BJ (cell line): ENCODE results near the gene TNFRSF13B. TPM values are rescaled to one million over a fixed set of nuclear protein-coding genes. Genes with fewer than 3 reads are reported as not detected.
"Not testable (repeated sequence)": the region's sequence is repeated elsewhere in the genome, so short reads cannot be mapped to it uniquely, and the experiment has no call there.

Experiments
- CTCF ChIA-PET: fragments of 350-600 bp; formaldehyde crosslinking; extraction: SDS; loops from one replicate; lab custom pipeline; 2021; ENCODE audit warnings: antibody characterized with exemption, inconsistent platforms; lab: Yijun Ruan, JAX
- POLR2A ChIA-PET: fragments of 300-600 bp; sonication (Branson Sonifier 250); formaldehyde crosslinking; extraction: SDS; loops from one replicate; lab custom pipeline; 2021; ENCODE audit warnings: antibody characterized with exemption; lab: Charles Lee
- DNase-seq: peaks from one replicate; pipeline ENCODE4 v3.0.0-alpha.2; 2011; ENCODE audit warnings: low read depth
- H3K27me3 ChIP-seq: 2 replicates; pipeline ENCODE4 v1.6.0; 2011; ENCODE audit warnings: low read length; ENCODE audit not compliant: control insufficient read depth, insufficient read depth
- H3K36me3 ChIP-seq: 2 replicates; pipeline ENCODE4 v1.5.1; 2011; ENCODE audit warnings: low read length; ENCODE audit not compliant: control insufficient read depth, insufficient read depth
- H3K4me3 ChIP-seq: 2 replicates; pipeline ENCODE4 v1.5.1; 2011; ENCODE audit warnings: low read depth, mild to moderate bottlenecking, control low read depth, low read length
- polyA plus RNA-seq: library from polyadenylated mRNA; depleted of rRNA; stranded (reverse); fragments of >200 nt; gene quantifications from 2 replicates; pipeline ENCODE4 v1.2.3, GENCODE V29; 2011; rRNA removed
- small RNA-seq: library from RNA; depleted of rRNA; stranded (forward); fragments of <200 nt; gene quantifications from one replicate; pipeline ENCODE3, GENCODE V24; 2012; ENCODE audit warnings: low replicate concordance, low read depth; ENCODE audit not compliant: insufficient read length
- TF ChIP-seq, protein P1 (sequence below): IDR thresholded peaks from 2 replicates; pipeline ENCODE4 v1.5.1; 2011; ENCODE audit warnings: low read depth, mild to moderate bottlenecking, control low read depth, inconsistent platforms, low read length, moderate library complexity; ENCODE audit not compliant: insufficient read depth

The TNFRSF13B gene
- polyA plus RNA-seq, 1 experiment, result not detected

DNA sequence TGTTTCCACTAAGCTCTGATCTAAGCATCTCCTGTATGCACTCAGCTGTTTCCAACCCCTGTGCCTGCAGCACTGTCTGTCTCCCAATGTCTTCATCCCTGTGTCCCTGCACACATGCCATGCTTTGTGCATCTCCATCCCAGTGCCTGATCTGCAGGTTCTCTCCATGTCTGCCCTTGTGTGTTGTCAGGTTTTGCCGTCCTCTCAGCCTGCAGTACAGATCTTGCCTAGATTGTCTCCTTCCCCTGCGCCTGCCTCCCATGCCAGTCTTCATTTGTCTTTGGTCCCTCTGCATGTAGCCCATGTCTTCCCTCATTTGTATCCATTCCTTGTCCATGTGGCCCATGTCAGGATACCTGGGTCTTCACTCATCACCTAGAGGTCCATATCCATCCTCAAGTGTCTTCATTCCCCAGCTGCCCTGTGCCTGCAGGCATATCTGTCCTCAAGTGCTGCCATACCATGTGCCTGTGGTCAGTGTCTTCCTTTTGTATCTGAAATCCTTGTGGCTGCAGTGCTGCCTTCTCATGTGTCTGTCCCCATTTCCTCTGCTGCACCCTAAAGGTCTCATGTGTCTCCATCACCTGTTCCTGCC, 71.5 kb downstream of the TNFRSF13B start:
- DNase-seq, result no peak
- no peaks in the 10 kb centered on the region for H3K36me3 ChIP-seq
- ChIA-PET CTCF (no interaction called here), POLR2A (no interaction called here)
- H3K4me3 ChIP-seq, result no peak overlapping the region
- peaks cover 14% of the 10 kb centered on the region for H3K27me3 ChIP-seq
- TF ChIP-seq, protein P1, sequence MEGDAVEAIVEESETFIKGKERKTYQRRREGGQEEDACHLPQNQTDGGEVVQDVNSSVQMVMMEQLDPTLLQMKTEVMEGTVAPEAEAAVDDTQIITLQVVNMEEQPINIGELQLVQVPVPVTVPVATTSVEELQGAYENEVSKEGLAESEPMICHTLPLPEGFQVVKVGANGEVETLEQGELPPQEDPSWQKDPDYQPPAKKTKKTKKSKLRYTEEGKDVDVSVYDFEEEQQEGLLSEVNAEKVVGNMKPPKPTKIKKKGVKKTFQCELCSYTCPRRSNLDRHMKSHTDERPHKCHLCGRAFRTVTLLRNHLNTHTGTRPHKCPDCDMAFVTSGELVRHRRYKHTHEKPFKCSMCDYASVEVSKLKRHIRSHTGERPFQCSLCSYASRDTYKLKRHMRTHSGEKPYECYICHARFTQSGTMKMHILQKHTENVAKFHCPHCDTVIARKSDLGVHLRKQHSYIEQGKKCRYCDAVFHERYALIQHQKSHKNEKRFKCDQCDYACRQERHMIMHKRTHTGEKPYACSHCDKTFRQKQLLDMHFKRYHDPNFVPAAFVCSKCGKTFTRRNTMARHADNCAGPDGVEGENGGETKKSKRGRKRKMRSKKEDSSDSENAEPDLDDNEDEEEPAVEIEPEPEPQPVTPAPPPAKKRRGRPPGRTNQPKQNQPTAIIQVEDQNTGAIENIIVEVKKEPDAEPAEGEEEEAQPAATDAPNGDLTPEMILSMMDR, result no peak

DNA sequence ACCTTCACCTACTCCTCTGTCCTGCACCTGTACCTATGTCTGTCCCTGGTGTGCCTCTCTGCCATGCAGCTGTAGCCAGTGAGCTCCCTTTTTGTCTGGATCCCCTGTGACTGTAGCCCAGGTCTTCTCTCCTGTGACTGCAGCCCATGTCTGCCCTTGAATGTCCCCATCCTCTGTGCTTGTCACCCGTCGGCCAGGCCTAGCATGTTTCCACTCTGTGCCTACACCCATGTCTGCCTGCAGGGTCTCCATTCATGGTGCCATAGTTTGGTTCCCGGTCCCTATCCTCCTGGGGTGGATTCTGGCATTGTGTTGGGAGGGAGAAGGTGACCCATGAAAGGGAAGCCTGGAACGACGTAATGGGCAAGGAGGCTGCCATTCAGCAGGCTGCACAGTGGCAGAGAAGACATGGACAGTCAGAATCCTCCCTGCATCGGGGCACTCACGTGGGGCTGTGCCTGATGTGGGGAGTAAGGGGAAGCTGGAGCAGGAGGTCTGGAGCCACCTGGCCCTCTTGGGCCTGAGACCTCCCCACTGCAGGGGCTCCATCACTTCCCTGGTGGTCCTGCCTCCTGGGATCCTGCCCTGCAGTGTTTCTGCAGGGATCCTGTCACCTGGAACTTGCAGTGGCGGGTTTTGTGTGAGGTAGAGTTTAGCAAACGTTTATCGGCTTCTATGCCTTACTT, 74.6 kb downstream of the TNFRSF13B start:
- H3K27me3 ChIP-seq, result peaks cover 14% of the 10 kb centered on the region
- H3K4me3 ChIP-seq, H3K36me3 ChIP-seq, CTCF ChIA-PET, DNase-seq: not testable (repeated sequence)
- POLR2A ChIA-PET, result interaction anchor here (0.6 kb wide), 1 partner anchor 573 kb away, joined by 3 read pairs; no protein-coding TSS in a partner anchor

DNA sequence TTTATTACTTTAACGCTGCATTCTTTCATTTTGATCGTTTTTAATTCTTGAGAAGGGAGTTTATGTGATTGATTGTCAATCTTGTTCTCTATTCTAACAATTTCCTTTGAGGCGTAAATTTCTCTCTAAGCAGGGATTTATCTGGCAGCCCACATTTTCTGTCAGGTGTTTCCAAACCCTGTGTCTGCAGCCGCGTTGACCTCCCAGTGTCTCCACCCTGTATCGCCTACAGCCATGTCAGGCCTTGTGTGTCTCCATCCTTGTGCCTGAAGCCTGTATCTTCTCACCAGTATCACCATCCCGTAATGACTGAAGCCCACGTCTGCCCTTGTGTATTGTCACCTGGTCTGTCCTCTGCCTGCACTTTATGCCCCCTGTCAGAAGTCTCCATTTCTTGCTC, 75.7 kb downstream of the TNFRSF13B start:
- CTCF ChIA-PET, H3K36me3 ChIP-seq, POLR2A ChIA-PET, DNase-seq, H3K4me3 ChIP-seq: not testable (repeated sequence)
- H3K27me3 ChIP-seq, result peaks cover 12% of the 10 kb centered on the region

DNA sequence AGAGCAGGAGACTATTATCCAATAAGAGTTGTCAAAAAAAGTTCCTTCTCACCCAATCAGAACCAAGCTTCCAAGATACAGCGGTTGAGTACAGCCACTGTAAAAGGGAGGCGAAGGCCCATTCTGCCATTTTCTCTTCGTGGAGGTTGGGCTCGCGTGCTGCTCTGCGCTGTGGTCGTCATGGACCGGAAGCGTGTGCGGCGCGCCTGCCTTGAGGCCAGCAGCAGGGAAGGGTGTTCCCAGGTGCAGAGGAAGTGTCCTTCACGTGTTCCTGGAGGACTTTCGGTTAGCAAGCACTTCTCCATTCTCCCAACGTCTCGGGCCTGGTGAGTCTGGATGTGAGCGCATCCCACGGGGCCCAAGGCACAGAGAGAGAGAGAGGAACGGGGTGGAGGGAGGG, 78.4 kb downstream of the TNFRSF13B start:
- H3K4me3 ChIP-seq, H3K36me3 ChIP-seq, H3K27me3 ChIP-seq, POLR2A ChIA-PET, CTCF ChIA-PET, DNase-seq: not testable (repeated sequence)

DNA sequence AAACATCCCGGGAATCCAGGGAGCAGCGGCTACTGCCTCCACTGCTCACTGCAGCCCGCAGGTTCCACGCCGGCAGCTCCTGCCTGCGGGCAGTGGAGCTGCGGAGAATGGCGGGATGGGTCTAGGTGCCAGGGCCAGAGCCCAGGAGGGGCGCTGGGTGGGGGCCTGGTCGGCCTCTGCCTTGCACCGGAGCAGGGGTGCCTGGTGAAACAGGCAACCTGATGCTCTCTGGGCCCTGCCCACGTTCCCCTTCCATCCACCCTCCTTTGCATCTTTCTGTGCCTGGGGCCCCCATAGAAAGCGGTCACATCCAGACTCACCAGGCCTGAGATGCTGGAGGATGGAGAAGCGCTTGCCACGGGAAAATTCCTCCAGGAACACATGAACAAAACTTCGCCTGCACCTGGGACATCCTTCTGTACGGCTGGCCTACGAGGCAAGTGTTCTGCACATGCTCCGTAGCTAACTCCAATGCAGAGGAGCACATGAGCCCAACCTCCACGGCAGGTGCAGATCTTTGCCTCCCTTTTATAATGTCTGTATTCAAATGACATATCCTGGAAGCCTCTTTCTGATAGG, 79.0 kb downstream of the TNFRSF13B start:
- H3K36me3 ChIP-seq, DNase-seq, POLR2A ChIA-PET, H3K27me3 ChIP-seq, CTCF ChIA-PET, H3K4me3 ChIP-seq: not testable (repeated sequence)

DNA sequence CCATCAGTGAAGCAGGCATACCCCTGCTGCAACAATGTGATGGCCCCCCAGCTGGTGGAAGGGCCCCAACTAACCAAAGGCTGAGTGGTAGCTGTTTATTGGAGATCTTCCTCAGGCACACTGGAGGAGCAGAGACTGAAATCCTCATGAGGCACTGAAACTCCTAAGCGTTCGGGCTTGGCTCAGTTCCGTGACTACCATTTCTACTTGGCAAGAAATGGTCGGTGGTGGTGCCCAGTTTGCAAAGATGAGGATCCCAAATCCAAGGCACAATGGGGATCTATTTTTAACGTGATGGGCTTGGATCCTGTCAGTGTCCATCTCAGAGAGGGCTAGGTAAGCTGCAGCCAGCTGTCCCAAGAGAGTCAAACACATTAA, 82.8 kb downstream of the TNFRSF13B start:
- TF ChIP-seq, protein P1, result no peak
- POLR2A ChIA-PET, result no interaction called here
- no peaks in the 10 kb centered on the region for H3K36me3 ChIP-seq
- no peak for DNase-seq
- no peaks in the 10 kb centered on the region; the same call in 1 of the 2 replicates for H3K27me3 ChIP-seq
- H3K4me3 ChIP-seq, result no peak overlapping the region
- CTCF ChIA-PET, result interaction anchor here (0.6 to 1.5 kb wide), 2 partner anchors 10 to 26 kb away, joined by 3 to 4 read pairs; no protein-coding TSS in a partner anchor

Small RNA genes lying within 50 kb of the gene (small RNA-seq; reads per million reads assigned to genes)
- gene AL353996.1, result not detected

Other genes with a start within 250 kb of the TNFRSF13B start
- gene MPRIP, start 70.3 kb upstream of the TNFRSF13B start, polyA plus RNA-seq, result 149 and 154 TPM in 2 replicates
- gene PLD6, start 234.2 kb upstream of the TNFRSF13B start, polyA plus RNA-seq, result 1.5 TPM in 2 replicates